Common myeloid progenitor, CD34-positive (primary cell): ENCODE results near the gene ZNF71.
"Not testable (repeated sequence)": the region's sequence is repeated elsewhere in the genome, so short reads cannot be mapped to it uniquely, and the experiment has no call there.

ENCODE experiments used
- CTCF ChIA-PET: fragments of 350-600 bp; sonication (Branson Sonifier 250); formaldehyde crosslinking; loops from one replicate; lab custom pipeline; 2021; ENCODE audit warnings: antibody characterized with exemption; lab: Charles Lee
- POLR2A ChIA-PET: fragments of 350-600 bp; sonication (Branson Sonifier 250); formaldehyde crosslinking; loops from one replicate; lab custom pipeline; 2021; ENCODE audit warnings: antibody characterized with exemption; lab: Charles Lee
- DNase-seq, 3 donors: peaks; one replicate each; pipeline versions ENCODE4 v3.0.0 to v3.0.0-alpha.2; 2013
- H3K27ac ChIP-seq, 2 experiments: 1 replicate in 1 of 2; 2 replicates in 1 of 2; pipeline ENCODE4 v1.7.0; 2013; ENCODE audit warnings: inconsistent platforms in 2 of 2, low read length in 2 of 2, mild to moderate bottlenecking in 2 of 2, low read depth in 1 of 2, moderate library complexity in 1 of 2; ENCODE audit not compliant: severe bottlenecking in 2 of 2, insufficient read depth in 1 of 2, poor library complexity in 1 of 2
- H3K27me3 ChIP-seq, 5 experiments: replicated peaks in 2 of 5; 1 replicate in 3 of 5; 2 replicates in 2 of 5; pipeline versions ENCODE4 v1.6.1 to v1.7.0; 2013; ENCODE audit warnings: low read length in 4 of 5, mild to moderate bottlenecking in 2 of 5, moderate library complexity in 2 of 5, inconsistent platforms in 1 of 5; ENCODE audit not compliant: insufficient read depth in 5 of 5, control insufficient read depth in 4 of 5
- H3K36me3 ChIP-seq, 4 experiments: 1 replicate in 2 of 4; 2 replicates in 2 of 4; pipeline versions ENCODE4 v1.6.1 to v1.7.0; 2013; ENCODE audit warnings: low read length in 3 of 4, control low read depth in 1 of 4, mild to moderate bottlenecking in 1 of 4; ENCODE audit not compliant: control insufficient read depth in 4 of 4, insufficient read depth in 4 of 4
- H3K4me1 ChIP-seq, 4 experiments: 1 replicate in 3 of 4; 2 replicates in 1 of 4; pipeline versions ENCODE4 v1.6.1 to v1.7.1; 2013; ENCODE audit warnings: low read length in 3 of 4, mild to moderate bottlenecking in 3 of 4, control low read depth in 1 of 4, inconsistent platforms in 1 of 4, moderate library complexity in 1 of 4; ENCODE audit not compliant: control insufficient read depth in 4 of 4, insufficient read depth in 4 of 4; ENCODE audit errors: control extremely low read depth in 1 of 4
- H3K4me3 ChIP-seq, 7 experiments: 1 replicate in 4 of 7; 2 replicates in 3 of 7; pipeline versions ENCODE4 v1.5.1 to v1.7.0; 2013; ENCODE audit warnings: mild to moderate bottlenecking in 7 of 7, low read length in 6 of 7, moderate library complexity in 6 of 7, inconsistent platforms in 2 of 7, low read depth in 2 of 7, control low read depth in 1 of 7; ENCODE audit not compliant: insufficient read depth in 4 of 7, control insufficient read depth in 1 of 7; ENCODE audit errors: extremely low read depth in 1 of 7
- H3K9me3 ChIP-seq, 5 experiments: 1 replicate in 4 of 5; 2 replicates in 1 of 5; pipeline versions ENCODE4 v1.6.1 to v1.7.1; 2013; ENCODE audit warnings: low read length in 4 of 5, mild to moderate bottlenecking in 2 of 5, inconsistent platforms in 1 of 5, low read depth in 1 of 5, moderate library complexity in 1 of 5; ENCODE audit not compliant: control insufficient read depth in 4 of 5, insufficient read depth in 2 of 5; ENCODE audit errors: control extremely low read depth in 1 of 5
- WGBS: methylation state at CpG from one replicate; pipeline ENCODE4 v1.1.5; 2013; ENCODE audit not compliant: insufficient coverage; 5-methylcytosine and 5-hydroxymethylcytosine counted together

Gene ZNF71

DNA sequence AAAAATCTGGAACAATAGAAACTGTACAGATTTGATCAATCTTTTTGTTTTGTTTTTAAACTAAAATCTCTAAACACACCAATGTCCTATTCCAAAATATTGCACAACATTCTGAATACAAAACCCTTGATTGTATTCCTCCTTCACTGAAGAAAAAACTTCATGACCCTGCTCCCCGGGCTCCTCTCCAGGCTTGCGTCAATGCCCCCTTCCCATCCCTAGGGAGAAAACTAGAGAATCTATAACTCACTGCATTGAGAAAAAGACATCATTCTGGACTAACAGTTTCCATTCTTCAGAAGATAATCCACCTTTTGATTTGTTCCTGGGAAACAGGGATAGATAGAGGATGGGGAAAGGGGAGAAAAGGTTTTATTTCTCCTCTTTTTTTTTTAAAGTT is 77.5 kb downstream of the ZNF71 start:
- H3K4me3 ChIP-seq, CTCF ChIA-PET, DNase-seq, H3K27me3 ChIP-seq, POLR2A ChIA-PET, H3K36me3 ChIP-seq, H3K9me3 ChIP-seq, H3K27ac ChIP-seq: not testable (repeated sequence)
- peaks cover 0 to 16% (median 13%) of the 10 kb centered on the region in 4 experiments for H3K4me1 ChIP-seq
- no CpG with 5 or more reads among the region's 2 CpGs for WGBS
